ENCODE measurements around the gene TNNI2.
"Not testable (repeated sequence)": the region's sequence is repeated elsewhere in the genome, so short reads cannot be mapped to it uniquely, and the experiment has no call there.

The TNNI2 gene

DNA sequence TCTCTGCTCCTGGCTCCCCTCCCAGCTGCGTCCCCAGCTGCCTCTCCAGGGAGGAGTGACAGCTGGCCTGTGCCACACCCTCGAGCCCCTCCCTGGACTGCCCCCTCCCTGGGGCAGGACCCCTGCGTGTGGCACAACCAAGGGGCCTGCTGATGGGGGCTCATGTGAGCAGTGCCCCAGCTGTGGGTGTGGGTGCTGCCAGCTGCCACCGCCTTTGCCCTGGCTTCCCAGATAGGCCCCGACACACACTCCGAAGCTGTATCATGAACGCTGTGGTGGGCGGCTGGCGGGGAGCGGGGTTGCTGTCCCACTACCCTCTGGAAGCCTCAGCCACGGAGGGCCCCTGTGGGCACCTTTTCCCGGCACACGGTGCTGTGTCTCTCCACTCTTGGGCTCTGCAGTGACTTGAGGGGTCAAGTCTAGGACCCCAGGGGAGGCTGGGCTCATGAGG, 37.1 kb downstream of the TNNI2 start:
- not testable (repeated sequence) for DNase-seq

DNA sequence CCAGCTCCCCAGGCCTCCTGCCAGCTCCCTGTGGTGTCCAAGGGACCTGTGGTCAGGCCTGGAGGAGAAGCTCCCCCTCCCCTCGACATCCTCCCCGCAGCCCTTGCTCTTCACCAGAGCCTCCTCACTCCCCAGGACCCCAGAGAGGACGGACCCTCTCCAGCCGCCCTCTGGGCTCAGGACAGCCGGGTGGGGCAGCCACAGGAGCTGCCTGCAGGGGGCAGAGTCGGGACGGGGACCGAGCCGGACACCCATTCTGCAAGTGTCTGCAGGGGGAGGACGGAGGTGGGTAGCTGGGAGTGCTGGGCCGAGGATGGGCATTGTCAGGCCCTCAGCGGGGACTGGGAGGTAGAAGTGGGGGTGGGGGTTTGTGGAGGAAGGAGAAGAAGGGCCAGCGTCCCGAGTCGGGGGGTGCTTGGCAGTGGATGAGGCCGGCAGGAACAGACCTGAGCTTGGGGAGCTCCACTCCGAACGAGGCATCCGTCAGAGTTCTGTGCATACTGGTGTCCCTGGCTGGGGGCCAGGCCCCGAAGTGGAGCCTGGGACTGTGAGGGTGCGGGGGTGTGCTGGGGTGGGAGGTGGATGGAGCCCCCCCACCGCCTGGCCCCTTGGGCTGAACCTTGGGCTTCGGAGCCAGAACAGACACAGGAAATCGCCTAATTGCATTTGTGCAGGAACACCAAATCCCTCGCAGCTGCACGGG, 37.7 kb downstream of the TNNI2 start:
- DNase-seq: no peak

DNA sequence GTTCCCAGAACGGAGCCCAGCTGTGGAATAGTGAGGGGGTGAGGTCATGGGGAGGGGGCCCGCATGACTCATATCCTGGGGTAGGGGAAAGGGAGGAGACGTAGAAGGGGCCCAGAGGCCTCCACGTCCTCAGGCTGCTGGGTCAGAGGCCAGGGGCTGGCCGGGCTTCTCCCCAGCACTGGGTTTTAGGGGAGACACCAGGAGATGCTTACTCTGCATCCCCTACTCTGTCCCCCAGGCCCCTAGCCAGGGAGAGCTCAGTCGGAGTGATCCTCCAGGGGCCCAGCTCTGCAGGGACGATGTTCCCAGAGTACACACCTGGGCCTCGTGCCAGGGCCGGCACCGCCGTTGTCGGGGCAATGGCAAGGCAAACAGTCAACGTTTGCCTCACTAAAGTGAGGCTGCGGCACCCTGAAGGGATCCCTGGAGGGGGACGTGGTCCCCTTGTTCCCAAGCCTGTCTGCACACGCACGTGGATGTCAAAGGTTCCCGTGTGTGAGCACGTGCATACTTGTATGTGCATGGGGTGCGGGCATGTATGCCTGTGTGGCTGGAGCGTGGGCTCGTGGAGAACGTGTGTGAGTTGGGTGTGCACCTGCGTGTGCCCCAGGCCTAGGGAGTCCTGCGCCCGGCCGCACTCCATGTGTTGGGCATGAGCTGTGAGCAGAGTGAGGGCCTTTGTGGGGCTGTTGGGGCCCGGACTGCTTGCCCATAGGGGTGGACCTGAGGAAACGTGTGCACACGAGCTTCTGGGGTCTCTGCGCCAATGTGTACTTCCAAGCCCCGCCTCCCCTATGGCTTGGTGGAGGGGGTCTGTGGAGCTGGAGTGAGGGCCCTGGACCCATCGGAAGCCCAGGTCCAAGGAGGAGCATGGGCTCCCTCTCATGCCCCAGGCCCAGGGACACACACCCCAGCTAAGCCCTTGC, 38.7 kb downstream of the TNNI2 start:
- DNase-seq: no peak

DNA sequence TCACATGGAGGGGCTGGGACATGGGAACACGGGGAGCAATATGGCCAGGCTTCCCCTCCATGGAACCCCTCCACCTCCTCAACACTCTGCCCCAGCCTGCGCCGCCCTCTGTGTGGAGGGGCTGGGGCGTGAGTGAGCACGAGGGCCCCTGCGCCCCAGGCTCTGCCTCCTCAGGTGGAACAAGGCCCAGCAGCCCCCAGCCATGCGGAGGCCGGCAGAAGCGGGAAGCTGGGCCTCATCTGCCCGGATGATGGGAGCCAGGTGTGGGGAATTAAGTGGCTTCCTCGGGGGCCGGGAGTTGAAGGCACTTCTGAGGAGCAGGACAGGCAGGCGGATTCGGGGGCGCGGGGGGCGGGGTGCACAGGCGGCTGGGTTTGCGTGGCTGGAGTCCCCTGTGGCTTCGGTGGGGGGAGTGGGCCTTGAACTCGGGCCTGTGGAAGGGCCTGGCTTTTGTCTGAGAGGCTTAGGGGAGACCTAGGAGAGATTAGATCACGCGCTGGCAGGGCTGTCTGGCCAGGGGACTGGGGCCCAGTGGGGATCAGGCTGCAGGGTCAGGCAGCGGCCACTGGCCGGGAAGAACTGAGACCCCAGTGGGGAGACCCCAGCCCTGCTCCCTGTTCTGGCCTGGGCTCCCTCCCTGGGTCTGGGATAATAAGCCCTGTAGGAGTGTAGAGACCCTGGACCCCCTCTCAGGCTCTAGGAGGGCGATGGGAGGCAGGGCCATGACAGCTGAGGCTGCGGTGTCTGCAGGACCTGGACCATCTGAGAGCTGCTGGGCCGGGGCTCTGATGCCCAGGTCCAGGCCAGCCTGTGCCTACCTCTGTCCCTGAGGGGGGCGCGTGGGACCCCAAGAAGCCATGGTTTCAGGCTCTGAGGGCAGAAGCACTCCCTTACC, 39.6 kb downstream of the TNNI2 start:
- DNase-seq: no peak

DNA sequence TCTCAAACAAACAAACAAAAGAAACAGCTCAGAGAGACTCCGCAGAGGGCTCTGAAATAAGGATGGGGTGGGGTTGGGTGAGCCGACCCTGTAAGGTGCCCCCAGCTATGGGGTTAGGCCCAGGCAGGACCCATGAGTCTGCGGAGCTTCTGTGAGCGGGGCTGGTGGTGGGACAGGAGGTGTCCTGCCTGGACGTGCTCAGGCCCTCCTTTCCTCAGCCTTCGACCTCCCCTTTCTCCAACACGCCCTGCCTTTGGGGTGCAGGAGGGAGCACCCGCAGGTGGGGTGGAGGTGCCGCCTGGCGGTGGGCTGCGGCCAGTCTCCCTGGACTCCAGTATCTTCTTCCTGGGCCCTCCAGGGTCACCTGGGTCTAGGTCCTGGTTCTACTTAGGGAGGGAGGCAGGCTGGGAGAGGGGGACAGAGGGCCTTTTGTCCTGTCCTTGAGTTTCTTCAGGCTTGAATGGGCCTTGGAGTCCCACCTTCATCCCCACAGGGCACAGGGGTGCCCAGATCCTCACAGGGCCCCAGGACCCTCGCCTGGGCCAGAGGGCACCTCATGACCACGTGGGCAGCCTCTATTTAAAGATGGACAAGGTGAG, 40.7 kb downstream of the TNNI2 start:
- DNase-seq: no peak

DNA sequence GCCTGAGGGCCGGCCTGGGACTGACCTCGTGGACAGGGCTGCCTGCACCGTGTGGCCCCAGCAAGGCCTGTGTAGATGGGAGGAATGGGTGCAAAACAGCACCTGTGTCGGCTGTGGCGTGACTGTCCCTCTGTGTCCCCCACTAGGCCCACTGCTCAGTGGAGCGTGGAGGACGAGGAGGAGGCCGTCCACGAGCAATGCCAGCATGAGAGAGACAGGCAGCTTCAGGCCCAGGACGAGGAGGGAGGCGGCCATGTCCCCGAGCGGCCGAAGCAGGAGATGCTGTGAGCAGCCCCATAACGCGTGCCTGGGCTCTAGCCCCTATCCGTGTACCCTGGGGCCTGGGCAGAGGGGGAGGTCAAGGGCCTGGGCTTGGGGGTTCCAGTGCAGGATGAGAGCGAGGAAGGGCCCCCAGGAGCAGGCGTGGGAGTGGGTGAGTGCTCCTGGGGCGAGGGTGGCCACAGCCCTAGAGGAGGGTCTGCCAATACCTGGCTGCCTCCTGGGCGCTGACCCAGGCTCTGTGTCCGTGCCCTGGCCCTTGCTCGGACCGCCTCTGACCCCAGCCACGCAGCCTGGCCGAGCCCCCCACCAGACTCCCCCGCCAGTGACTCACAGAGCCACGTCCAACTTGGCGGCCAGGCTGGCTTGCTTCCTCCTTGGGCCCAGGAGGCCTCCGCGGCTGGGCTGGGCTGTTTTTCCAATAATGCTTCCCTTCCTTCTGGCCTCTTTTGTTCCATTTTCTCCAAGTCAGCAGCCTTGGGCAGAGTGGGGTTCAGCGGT, 41.4 kb downstream of the TNNI2 start:
- DNase-seq: no peak

DNA sequence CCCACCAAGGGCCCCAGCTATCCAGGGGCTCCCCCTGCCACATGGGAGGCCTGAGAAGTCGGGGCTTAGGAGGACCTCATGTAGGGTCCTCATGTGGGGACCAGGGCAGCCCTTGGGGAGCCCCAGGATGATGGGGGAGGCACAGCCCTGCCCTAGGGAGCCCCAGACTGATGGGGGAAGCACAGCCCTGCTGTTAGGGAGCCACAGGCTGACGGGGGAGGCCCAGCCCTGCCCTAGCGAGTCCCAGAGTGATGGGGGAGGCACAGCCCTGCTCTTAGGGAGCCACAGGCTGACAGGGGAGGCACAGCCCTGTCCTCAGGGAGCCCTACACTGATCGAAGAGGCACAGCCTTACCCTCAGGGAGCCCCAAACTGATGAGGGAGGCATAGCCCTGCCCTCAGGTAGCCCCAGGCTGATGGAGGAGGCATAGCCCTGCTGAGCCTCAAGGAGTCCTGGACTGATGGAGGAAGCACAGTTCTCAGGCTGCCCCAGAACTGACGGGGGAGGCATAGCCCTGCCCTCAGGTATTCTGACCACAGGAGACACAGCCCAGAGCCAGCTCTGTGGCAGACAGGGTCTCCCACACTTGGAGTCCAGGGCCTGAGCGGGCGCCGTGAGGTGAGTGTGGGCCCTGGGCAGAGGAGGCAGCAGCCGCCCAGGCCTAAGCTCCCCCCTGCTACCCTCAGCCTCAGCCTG, 42.1 kb downstream of the TNNI2 start:
- no peak for DNase-seq

DNA sequence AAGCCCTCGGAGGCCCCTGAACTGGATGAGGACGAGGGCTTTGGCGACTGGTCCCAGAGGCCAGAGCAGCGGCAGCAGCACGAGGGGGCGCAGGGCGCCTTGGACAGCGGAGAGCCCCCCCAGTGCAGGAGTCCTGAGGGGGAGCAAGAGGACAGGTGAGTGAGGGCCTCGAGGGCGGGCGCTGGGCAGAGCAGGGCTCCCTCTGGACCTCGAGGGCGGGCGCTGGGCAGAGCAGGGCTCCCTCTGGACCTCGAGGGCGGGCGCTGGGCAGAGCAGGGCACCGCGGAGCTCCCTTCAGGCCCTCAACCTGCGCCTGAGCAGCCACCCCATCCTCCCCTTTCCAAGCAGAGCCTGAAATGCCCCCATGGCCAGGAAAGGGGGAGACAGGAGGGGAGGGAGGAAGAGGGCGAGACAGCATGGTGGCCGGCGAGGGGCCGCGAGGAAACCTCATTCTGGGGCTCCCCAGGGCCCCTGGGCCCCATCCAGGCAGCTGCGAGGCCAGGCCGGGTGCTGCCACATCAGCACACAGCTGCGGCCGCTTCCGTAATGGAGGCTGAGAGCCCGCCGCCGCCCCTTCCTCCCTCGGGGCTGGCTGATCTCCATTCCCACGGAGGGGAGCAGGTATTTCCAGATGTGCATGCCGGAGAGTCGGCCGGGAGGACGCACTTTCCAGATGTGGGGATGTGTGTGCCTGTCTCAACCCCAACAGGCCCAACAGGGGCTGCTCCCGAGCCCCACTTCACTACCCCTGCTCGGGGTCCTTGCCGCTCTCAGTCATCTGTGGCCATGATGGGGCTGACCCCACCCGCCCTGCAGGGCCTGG, 42.9 kb downstream of the TNNI2 start:
- DNase-seq: no peak

DNA sequence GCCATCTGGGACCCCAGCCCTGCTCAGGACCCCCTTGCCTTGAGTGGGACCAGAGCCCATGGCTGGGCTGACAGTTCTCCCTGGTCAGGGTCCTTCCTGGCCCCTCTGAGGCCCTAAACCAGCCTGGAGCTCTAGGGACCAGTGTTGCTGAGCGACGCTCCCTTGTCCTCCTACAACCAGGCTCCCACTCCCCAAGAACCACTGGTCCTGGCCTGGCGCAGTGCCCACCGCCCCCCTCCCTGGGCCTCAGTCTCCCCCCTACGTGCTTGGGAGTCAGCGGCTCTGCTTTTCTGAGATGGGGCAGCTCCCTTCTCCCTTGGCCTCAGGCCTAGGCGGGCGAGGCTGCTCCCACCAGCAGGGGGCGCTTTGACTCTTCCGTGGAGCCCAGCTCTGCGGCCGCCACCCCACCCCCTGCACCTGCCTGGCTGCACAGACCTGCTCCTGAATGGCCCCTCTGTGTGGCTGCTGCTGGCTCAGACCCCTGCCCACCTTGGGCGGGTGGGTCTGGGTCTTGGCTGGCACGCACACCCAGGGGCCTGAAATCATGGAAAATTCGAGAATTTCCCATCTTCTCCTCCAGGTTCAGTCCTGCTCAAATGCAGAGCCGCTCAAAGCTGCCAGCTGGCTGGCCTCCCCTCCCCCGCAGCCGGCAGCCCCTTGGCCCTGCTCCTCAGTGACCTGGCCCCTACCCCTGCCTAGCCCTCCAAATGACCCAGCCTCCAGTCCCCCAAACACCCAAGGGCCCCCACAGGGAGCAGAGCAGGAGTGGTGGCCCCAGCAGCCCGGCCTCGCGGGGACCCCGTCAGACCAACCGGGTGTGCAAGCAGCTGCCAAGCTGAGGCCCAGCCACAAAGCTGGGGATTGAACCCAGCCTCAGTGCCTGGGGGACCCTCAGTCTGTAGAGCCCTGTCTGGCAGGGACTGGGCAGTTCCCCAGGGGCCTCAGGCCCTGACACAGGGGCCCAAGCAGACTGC, 43.8 kb downstream of the TNNI2 start:
- no peak for DNase-seq

DNA sequence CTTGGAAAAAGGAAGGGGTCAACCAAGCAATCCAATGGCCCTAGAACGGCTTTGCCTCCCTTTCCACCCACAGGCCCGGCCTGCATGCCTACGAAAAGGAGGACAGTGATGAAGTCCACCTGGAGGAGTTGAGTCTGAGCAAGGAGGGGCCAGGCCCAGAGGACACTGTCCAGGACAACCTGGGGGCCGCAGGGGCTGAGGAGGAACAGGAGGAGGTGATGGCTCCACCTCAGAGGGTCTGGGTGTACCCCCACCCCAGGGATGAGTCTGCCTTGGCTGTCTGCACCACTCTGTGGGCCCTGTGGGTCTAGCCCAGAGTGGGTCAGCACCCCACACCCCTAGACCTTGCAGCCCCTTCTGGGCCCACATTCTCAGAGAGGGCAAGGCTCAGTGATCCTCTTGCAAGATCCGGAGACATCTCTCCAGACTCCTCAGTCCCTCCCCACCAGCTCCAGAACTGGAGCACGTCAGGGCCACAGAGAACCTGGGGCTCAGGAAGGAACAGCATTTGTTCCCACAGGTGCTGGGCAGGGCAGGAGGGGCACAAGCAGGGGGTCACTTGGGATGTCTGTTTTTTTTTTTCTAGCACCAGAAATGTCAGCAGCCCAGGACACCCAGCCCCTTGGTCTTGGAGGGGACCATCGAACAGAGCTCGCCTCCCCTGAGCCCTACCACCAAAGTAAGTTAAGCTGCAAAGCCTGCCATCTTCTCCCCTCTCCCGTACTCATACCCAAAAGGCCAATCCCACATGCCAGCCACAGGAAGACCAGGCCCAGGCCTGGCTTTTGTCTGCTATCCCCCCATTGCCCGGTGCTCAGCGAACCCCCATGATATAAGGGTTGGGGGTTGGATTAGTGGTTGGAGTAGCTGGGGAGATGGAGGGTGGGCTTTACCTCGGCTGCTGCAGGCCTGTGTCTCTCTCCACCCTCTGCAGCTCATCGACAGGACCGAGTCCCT, 44.8 kb downstream of the TNNI2 start:
- DNase-seq: no peak

DNA sequence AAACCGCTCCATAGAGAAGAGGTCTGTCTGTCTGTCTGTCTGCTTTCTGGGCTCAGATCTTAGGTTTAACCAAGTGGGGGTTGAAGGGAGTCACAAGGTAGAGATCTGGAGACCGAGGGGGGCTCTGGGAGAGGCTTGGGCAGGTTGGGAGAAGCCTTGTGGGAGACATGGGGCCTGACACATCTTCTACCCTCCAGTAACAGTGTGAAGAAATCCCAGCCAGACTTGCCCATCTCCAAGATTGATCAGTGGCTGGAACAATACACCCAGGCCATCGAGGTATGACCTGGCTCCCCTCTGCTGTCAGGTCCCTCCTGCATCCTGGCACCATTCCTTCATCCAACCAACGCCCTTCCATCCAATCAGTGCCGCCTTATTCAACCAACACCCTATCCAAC, 45.5 kb downstream of the TNNI2 start:
- DNase-seq: no peak

DNA sequence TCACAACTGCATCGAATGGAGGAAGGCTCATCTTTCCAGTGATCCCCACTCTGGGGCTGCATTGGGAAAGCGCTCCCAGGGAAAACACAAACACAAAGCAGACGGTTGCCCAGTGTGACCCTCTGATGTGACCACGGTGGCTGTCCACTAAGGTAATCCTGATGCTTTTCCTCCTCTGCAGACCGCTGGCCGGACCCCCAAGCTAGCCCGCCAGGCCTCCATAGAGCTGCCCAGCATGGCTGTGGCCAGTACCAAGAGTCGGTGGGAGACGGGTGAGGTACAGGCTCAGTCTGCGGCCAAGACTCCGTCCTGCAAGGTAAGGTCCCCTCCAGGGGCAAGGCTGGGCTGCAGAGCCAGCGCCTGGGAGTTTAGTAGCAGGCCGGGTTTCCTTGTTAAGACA, 47.8 kb downstream of the TNNI2 start:
- DNase-seq: not testable (repeated sequence)

DNA sequence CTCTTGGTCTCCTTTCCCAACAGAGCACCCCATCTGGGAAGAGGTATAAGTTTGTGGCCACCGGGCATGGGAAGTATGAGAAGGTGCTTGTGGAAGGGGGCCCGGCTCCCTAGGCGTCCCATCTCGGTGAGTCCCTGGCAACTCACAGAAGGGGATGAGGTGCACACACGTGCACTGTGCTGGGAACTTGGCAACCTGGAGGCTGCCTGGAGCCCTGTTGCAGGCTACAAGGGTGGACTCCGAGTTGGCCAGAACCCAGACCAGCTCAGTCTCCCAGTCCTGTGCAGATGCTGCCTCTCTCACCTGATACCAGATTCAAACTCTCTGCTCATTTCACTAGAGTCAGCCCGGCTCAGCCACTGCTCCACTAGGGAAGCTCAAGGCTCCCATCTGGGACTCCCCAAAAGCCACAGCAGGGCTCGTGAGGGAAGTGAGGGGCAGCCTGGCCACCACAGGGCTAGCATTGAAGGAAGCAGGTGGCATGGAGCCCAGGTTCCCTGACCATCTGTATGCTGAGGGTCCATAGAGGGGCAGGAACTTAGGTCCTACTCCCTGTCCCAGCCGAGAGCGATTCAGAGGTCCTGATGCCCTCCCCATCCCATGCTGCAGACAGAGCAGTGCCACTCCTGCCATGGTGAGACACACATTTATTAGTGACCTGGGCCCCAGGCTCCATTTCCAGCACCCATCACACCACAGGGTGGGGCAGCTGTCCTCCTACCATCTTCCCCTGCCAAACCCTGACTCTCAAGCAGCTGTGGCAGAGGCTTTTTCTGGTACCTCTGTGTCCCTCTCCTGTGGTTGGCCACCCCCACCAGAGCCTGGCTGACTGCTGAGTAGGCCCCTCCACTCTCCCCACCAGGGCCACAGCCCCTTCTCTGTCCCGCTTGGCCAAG, 48.9 kb downstream of the TNNI2 start:
- no peak for DNase-seq

DNA sequence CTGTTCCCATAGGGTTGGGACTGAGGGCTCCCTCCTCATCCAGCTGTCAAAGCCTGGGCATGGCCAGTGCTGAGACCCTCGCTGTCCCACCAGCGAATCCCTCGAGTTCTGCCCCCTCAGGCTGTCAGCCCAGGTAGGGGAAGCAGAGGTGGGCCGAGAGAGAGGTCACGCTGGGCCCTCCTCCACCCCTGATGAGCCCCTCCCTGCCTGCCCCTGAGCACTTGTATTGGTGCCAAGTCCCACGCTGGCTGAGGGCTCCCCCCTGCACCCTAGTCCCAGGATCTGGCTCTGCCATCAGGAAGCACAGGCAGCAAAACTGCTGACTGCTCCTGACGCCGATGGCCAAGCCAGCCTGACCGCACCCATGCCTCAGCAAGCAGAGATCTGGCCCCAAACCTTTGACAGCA, 49.6 kb downstream of the TNNI2 start:
- DNase-seq: no peak

DNA sequence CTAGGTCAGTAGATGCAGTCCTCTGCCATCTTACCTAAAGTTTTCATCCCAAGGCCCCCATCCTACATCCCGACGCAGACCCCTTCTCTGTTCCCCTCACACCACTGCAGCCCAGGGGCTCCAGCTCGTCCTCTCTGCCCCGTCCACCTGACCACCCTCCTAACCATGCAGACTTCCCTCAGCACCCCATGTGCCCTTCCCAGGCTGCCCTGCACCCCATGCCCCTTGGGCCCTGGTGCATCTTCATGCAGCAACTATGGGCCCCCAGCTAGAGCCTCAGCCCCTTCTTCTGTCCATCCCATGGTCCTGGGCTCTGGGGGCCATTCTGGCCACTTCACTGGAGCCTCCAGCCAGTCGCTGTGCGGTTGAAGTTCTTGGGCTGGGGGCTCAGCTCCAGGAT, 50.0 kb downstream of the TNNI2 start:
- no peak for DNase-seq

DNA sequence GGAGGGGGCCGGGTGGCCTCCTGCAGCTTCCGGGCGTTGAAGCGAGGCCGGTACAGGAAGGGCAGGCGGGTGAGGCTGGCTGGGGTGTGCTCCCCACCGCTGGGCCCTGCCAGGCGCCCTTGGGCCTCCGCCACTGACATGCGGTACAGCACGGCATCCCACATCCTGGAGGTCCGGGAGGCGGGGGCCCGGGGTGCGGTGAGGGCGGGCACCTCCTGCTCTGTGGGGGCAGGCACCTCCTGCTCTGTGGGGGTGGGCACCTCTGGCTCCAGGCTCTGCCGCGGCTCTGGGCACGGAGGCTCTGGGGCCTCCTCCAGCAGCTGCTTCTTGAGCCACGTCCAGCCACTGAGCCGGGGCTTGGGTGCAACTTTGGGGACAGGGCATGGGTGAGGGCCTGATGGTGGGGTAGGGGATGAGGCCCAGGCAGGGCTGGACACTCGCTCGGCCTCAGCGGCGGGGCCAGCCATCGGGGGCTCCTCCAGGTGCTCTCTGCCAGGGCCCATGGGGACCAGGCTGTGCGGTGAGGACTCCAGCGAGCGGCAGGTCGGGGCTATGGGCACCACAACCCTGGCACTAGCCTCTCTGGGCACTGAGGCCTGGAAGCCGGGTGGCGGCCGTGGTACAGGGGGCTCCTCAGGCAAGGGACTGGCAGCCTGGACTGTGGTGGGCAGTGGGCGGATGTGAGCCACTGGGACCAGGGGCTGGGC, 50.6 kb downstream of the TNNI2 start:
- DNase-seq: no peak

Measured in NCI-H1694 treated with DMSO at 0.1 percent for 48 hours (cell line).